ENCODE measurements around the gene HOXD1. TPM values are rescaled to one million over a fixed set of nuclear protein-coding genes. Genes with fewer than 3 reads are reported as not detected.

Gene HOXD1
- total RNA-seq, 1 donor from 2014 or later: 1.2 TPM

- H3K4me3 ChIP-seq: no peak overlapping the region
- intact Hi-C loops (cut with DNase I): no loop called here
These were observed 24.8 kb upstream of the HOXD1 start for GRCh38 chr2:176163672-176164056.

GRCh38 chr2:176164201-176164600, 24.3 kb upstream of the HOXD1 start:
- peaks cover 23% of the 10 kb centered on the region for H3K4me1 ChIP-seq
- H3K27ac ChIP-seq: no peak overlapping the region
- no peaks in the 10 kb centered on the region for H3K9me3 ChIP-seq
- H3K36me3 ChIP-seq: no peaks in the 10 kb centered on the region
- no peak for DNase-seq (ENCODE audit: extremely low spot score in 2 of 2)
- TF ChIP-seq POLR2A (IDR thresholded peaks at IDR 0.05) (no peak), CTCF (IDR thresholded peaks at IDR 0.05) (no peak), POLR2AphosphoS5 (IDR thresholded peaks at IDR 0.05; ENCODE audit: insufficient read depth in 1 of 2, low read depth in 1 of 2) (no peak)
- intact Hi-C loops (cut with DNase I): no loop called here
- peaks cover 17% of the 10 kb centered on the region for H3K27me3 ChIP-seq
- no peak overlapping the region for H3K4me3 ChIP-seq

More at GRCh38 chr2:176163672-176164056, 24.8 kb upstream of the HOXD1 start:
- no peak overlapping the region for H3K27ac ChIP-seq
- peaks cover 17% of the 10 kb centered on the region for H3K27me3 ChIP-seq
- DNase-seq (ENCODE audit: extremely low spot score in 2 of 2): no peak
- TF ChIP-seq CTCF (IDR thresholded peaks at IDR 0.05): no peak
- no peaks in the 10 kb centered on the region for H3K9me3 ChIP-seq
- peaks cover 26% of the 10 kb centered on the region for H3K4me1 ChIP-seq
- no peaks in the 10 kb centered on the region for H3K36me3 ChIP-seq

GRCh38 chr2:176164611-176165369, 23.7 kb upstream of the HOXD1 start:
- intact Hi-C loops (cut with DNase I): no loop called here

GRCh38 chr2:176165370-176166050, 23.0 kb upstream of the HOXD1 start:
- peaks cover 13% of the 10 kb centered on the region for H3K4me1 ChIP-seq
- no peaks in the 10 kb centered on the region for H3K36me3 ChIP-seq
- no peak for TF ChIP-seq POLR2AphosphoS5 (IDR thresholded peaks at IDR 0.05; ENCODE audit: insufficient read depth in 1 of 2, low read depth in 1 of 2)
- no peak for TF ChIP-seq POLR2A (IDR thresholded peaks at IDR 0.05)
- no peak for TF ChIP-seq CTCF (IDR thresholded peaks at IDR 0.05)
- intact Hi-C loops (cut with DNase I): no loop called here
- no peak overlapping the region for H3K4me3 ChIP-seq
- H3K27ac ChIP-seq: no peak overlapping the region
- H3K9me3 ChIP-seq: no peaks in the 10 kb centered on the region
- peaks cover 16% of the 10 kb centered on the region for H3K27me3 ChIP-seq
- no peak for DNase-seq (ENCODE audit: extremely low spot score in 2 of 2)

More at GRCh38 chr2:176164611-176165369, 23.7 kb upstream of the HOXD1 start:
- H3K9me3 ChIP-seq: no peaks in the 10 kb centered on the region
- H3K4me3 ChIP-seq: no peak overlapping the region
- no peak for DNase-seq (ENCODE audit: extremely low spot score in 2 of 2)
- no peaks in the 10 kb centered on the region for H3K36me3 ChIP-seq
- H3K4me1 ChIP-seq: peaks cover 19% of the 10 kb centered on the region
- peaks cover 17% of the 10 kb centered on the region for H3K27me3 ChIP-seq
- no peak overlapping the region for H3K27ac ChIP-seq
- TF ChIP-seq CTCF (IDR thresholded peaks at IDR 0.05) (no peak), POLR2AphosphoS5 (IDR thresholded peaks at IDR 0.05; ENCODE audit: insufficient read depth in 1 of 2, low read depth in 1 of 2) (no peak), POLR2A (IDR thresholded peaks at IDR 0.05) (no peak)

DNA sequence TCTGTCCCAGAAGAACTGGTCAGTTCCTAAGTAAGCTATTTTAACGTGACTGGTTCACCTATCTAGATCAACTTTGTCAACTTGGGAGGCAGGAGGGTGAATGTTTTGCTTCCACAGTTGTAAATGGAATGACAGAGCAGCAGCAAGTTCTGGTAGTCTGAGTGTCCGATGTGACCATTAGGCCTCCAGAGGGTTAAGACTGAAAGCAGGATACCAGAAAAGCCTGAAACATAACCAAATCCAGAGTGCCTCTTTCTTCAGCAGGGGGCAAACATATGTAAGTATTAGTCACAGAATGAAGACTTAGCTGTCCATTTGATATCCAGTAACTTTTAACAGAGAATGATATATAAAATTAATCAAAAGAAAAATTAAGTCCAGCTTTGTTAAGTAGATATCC, 22.2 kb upstream of the HOXD1 start:
- no peak overlapping the region for H3K4me3 ChIP-seq
- no peak for DNase-seq (ENCODE audit: extremely low spot score in 2 of 2)
- TF ChIP-seq POLR2AphosphoS5 (IDR thresholded peaks at IDR 0.05; ENCODE audit: insufficient read depth in 1 of 2, low read depth in 1 of 2): no peak
- TF ChIP-seq CTCF (IDR thresholded peaks at IDR 0.05): no peak
- no peak for TF ChIP-seq POLR2A (IDR thresholded peaks at IDR 0.05)
- peaks cover 12% of the 10 kb centered on the region for H3K27me3 ChIP-seq
- intact Hi-C loops (cut with DNase I): no loop called here
- no peaks in the 10 kb centered on the region for H3K9me3 ChIP-seq
- H3K36me3 ChIP-seq: no peaks in the 10 kb centered on the region
- H3K27ac ChIP-seq: no peak overlapping the region
- peaks cover 9% of the 10 kb centered on the region for H3K4me1 ChIP-seq

Measured in vagina (tissue), 2 donors.